Fibroblast of peridontal ligament (primary cell): ENCODE measurements around the gene ERFE.
"Not testable (repeated sequence)": the region's sequence is repeated elsewhere in the genome, so short reads cannot be mapped to it uniquely, and the experiment has no call there.

Source experiments
- DNase-seq: peaks from one replicate; pipeline ENCODE4 v3.0.0-alpha.2; 2010; ENCODE audit errors: extremely low read depth

The ERFE gene

DNA sequence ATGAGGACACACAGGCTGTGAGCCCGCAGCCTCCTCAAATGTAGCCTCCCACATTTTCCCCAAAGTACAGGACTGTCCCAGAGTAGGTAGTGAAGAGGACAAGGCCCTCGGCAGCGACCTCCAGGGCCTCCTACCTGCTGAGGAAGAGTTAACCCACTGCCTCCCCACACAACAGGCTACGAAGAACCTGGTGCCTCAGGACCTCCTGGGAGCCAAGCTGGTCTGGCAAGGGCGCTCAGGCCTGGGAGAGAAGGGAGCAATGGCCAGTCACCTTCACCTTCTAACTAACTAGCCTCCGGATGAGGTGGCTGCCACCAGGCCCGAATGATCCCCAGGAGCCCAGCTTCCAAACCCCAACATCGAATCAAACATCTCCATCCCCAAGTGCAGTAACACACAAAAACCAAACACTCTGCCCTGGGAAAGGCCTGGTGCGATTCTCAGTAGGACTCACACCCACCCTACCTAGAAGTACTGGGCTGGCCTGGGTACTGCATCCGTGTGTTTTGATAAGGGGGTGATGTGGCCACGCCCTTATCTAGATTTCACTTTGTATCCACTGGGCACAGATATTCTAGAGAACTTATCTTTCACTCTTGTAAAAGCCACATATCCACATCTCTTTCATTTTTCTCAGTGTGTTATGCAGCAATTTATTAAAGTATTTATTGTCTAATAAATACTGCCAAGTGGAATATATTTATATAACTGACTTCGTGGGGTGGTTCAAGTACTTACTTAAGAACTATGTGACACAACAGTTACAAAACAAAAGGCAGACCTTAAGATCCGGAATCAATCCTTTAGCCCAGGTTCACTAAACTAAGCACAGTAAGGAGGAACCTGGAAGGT is 9.7 kb downstream of the ERFE start:
- no peak for DNase-seq

DNA sequence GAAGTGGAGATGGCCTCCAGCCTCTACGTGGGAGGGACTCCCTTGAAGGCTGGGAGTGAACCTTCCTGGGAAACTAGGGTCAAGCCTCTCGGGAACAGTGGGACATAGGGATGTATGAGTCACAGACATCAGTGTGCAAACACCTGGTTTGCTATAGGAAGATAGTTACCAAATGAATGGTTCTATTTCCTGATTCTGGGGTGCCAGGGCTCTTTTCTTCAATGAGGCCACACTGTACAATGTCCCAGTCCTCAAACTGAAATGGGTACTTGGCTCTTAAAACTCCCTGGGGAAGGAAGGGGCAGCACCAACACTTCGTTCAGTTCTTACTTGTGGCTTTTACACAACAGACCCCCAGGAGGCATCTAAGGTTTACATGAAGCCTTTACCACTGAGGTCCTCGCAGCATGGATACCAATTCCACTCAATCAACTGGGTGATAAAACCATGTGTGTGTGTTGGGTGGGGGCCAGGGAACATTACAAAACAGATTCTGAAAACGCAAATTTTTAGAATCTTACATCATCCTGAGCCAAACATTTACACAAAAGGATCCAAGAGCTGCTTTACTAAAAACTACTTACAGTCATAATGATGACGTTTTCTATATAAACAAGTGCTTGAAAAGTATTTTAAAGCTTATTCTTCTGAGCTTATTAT is 10.4 kb downstream of the ERFE start:
- peak; percentile 99 for DNase-seq

DNA sequence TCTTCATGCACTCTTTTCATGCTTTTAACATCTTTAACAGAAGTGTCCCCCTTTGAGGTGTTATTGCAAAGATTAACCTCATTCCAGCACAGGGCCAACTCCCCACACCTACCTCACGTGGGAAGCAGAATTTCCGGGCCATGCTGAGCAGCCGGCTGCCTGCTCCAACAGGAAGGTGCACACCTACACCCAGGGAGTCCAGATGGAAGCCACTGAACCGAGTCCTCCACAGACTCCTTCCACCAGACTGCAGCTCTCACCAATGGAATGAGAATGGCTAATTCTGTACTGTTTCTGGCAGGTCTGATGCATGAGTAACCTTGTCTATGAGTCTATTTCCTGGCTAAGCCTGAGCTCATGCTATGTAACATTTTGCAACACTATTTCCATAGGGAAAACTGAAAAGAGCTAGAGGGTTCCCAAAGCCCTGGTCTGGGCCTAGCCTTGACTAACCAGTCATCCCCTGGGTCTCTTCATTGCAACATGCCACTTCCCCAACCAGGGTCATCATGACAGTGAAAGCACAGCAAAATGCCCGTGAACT is 11.0 kb downstream of the ERFE start:
- DNase-seq, result peak; percentile 99

DNA sequence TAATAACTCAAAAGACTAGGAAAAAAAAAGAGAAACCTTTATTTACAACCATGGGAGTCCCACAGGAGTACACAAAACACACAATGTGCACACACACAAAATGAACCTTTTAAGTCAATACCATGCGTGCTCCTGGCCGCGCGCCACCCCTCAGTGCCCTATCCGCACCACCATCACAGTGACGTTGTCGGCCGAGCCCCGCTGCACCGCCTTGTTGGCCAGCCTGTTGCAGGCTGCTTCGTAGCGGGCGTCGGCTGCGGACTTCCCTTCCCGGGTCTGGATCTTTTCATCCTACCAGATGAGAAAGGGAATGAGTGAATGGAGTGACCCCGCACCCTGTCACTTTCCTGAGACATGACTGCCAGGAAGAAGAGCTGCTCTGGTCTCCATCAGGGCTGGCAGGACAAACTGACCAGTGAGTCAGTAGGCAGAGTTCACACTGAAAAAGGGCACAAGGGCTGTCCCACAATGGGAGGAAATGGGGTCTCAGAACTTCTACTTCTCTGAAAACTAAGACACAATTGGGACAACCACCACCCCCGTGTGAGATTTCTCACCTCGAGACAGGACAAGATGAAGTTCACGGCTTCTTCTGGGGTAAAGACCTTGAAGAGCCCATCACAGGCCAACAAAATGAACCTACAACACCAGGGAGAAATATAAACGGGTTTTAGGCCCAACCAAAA is 11.8 kb downstream of the ERFE start:
- DNase-seq, result no peak

DNA sequence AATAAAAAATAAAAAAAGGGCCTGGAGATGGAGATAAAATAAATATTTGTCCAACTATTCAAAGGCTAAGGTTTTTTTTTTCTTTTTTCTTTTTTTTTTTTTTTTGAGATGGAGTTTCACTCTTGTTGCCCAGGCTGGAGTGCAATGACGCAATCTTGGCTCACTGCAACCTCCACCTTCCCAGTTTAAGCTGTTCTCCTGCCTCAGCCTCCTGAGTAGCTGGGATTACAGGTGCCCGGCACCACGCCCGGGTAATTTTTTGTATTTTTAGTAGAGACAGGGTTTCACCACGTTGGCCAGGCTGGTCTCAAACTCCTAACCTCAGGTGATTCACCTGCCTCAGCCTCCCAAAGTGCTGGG is 12.3 kb downstream of the ERFE start:
- DNase-seq, result not testable (repeated sequence)

DNA sequence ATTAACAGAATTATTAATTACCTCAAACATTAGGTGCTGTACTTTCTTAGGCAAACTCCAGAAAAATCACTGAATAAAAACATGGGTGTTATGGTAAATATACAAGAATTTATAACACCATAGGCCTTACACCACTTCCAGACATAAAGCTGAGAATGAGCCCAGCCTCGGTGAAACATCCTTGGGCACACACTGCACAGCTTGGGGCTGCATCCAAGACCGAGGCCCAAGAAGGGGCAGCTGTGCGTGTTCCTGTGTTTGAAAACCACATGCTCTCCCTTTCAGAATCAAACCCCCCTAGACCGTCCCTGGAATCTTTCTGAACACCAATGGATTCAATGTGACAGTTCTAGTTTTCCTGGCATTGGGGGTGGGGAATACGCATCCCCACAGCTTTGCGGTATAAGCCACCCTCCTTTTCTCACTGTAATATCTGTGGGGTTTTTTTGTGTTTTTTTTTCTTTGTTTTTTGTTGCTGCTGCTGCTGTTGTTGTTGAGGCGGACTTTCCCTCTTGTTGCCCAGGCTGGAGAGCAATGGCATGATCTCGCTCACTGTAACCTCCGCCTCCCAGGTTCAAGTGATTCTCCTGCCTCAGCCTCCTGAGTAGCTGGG is 12.9 kb downstream of the ERFE start:
- DNase-seq, result no peak

DNA sequence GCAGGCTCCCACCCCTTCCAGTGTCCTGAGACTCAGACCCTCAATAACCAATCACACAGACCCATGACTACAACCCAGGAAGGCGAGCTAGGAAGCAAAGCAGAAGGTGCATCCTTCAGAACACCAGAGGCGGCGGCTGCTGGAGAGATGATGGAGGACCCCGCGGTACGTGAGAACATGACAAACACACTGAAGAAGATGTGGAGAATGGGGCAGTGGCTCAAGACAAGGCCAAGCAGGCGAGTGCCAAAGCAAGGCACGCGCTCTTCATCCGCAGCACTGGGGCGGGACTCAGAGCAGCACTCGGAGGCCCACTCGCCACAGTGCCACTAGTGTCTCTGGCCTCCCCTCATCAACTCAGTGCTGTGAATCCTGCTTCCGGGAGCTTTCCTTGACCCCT is 13.7 kb downstream of the ERFE start:
- no peak for DNase-seq

DNA sequence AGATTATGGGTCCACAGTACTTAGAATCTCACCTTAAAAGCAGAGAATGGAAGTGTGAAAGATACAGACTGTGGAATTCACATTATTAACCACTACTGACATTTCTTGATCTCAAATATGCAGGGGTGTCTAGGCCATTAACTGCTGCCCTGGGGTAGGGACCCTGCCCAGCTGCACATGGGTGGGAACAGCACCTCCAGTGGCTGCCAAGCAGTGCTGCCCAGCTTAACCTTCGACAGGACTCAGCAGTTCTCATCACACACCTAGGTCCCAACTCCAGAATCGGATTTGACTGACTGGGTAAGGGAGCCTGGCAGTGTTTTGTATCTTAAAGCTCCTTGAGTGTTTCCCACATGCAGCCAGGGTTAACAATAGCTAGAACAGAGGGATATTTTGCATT is 14.9 kb downstream of the ERFE start:
- no peak for DNase-seq

DNA sequence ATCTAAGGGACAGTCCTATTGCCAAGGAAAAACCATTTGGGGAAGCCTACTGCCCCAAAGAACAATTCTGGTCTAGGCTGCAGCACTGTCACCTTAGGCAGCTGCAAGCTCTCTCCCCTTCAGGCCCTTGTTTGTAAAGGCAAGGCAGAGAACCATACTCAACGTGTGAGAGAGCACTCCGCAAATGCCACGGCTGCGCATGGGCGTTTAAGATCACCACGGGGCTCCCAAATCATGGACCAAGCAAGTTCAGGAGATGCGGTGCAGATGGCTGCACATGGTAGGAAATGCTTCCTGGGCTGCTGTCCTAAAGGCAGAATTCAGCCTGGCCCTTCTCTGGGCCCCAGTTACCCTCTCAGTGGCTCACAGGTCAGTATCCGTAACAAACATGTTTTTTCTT is 15.5 kb downstream of the ERFE start:
- no peak for DNase-seq

DNA sequence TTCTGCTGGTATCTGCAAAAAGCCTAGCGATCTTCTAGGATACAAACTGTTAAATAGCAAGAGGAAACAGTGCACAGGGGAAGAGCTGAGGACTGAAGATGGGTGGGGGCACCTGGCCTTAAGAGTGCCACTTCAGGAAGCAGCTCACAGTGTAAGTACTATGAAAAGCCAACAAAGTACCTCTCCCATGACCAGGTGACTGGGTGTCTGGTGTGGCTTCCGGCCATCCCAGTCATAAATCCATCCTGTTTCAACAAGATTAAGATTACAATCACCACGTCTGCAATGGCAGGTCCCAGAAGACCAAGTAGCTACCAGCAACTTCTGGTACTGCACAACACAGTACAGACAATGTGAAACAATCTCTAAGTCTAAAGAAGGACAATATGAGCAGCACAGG is 15.9 kb downstream of the ERFE start:
- no peak for DNase-seq

DNA sequence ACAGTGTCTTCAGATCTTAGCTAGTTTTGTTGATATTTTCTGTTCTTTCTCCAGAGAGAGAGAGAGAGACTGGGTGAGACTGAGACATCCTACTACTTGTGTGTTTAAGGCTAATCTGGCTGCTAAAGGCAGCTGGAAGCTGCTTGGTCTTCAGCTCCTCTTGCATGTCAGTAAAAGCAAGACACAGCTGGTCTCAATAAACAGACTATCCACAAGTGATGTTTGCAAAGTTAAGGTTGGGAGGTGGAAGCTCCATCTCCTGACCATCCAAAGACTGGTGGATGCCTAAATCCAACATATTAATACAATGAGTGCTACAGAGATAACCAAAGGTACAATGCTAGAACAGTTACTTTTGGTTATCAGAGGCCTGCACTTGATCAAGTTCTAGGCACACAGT is 17.8 kb downstream of the ERFE start:
- peak; percentile 91 for DNase-seq

DNA sequence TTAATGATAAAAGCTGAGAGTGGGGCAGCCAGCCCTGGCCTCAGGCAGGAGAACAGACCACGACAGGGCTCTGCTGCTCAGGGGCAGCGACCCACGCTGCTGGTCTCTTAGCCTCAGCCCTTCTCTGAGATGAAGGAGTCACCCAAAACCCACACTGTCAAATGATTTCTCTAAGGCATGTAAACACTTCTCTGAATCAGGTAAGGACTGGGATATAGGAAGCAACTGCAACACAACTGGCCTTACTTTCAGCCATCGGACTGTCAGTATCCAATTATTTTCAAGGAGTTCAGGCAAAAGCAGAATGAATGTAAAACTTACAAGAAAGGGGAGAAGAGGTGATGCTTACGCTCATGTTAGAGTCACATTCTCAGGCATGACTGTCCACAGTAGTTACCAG is 21.8 kb downstream of the ERFE start:
- no peak for DNase-seq

DNA sequence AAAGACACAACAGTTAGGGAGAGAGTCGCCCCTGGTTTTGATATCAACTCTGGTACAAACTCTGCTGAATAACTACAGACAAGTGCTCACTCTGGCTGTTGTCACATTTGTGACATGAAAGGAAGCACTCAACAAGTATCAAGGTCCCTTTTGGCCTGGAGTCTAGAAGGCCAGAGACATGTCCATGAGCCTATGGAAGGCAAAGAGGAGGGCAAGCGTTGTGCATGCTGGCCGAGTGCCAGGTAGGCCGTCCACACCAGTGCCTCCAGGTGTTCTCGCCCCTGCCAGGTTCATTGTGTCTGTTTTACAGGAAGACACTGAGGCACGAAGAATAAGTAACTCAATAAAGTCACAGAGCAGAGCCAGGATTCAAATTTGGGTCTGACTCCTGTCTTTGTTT is 23.6 kb downstream of the ERFE start:
- no peak for DNase-seq

DNA sequence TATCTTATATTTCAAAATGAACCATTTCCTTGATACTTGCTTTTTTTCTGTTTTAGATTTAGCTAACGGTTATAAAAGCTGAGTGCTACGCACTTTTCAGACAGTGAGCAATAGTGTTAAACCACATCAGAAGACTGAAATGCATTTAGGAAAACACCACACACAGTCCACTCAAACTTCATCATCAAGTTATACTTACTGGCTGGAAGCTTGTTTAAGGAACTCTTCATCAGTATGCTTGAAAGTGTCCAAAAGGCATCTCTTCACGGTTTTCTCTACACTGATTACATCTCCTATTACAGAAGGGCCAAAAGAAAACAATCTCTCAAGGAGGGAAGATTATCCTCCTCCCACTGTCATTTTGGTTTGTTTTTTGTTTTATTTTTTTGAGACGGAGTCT is 25.1 kb downstream of the ERFE start:
- DNase-seq, result peak; percentile 10

DNA sequence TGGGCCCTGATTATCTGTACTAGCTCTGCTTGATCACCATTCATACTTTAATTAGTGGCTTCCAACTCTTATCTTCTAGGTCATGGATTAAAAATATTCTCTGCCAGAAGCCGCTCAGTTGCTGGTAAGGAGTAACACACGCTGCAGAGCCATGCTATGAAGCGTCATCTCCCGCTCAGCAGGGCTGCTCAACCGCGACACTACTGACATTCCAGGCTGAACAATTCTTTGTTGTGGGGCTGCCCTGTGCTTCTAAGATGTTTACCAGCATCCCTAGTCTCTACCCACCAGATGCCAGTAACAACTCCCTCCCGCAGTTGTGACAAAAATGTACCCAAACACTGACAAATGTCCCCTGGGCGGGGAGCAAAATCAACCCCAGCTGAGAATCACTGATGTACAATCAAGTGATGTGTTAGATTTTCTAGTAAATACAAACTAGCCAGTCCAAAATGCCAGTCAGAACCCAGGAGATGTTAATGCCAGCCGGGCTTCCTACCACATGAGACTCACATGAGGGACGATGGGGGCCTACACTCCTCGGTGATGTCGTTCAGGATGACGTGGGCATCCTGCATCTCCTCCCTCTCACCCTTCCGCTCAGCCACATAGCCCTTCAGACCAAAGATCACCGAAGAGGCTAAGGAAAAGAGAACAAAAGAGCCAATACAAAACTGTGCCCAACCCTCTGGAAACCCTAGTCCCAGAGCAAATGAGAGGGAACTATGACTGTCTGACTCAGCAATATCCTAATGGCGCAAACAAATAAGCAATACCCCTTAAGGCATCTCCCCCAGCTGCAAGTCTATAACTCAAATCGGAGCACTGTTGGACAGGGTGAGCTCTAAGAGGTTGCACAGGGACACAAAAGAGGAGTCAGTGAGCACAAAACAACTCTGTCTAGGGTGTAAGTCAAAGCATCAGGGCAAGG is 29.1 kb downstream of the ERFE start:
- no peak for DNase-seq

DNA sequence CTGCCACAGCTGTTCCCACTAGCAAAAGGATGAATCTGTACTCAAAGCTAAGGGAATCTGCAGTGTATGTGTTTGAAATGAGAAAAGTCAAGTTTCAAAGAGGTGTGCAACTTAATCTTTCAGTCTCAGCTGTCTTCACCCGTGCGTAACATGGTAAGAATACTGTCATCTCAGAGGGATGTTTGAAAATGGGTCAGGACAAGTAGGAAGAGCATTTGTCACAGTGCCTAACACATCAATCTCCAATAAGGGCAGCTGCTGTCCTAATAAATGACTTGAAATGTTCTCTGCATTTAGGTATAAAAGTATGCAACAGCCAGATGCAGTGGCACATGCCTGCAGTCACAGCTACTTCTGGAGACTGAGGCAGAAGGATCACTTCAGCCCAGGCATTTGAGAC is 31.7 kb downstream of the ERFE start:
- no peak for DNase-seq

DNA sequence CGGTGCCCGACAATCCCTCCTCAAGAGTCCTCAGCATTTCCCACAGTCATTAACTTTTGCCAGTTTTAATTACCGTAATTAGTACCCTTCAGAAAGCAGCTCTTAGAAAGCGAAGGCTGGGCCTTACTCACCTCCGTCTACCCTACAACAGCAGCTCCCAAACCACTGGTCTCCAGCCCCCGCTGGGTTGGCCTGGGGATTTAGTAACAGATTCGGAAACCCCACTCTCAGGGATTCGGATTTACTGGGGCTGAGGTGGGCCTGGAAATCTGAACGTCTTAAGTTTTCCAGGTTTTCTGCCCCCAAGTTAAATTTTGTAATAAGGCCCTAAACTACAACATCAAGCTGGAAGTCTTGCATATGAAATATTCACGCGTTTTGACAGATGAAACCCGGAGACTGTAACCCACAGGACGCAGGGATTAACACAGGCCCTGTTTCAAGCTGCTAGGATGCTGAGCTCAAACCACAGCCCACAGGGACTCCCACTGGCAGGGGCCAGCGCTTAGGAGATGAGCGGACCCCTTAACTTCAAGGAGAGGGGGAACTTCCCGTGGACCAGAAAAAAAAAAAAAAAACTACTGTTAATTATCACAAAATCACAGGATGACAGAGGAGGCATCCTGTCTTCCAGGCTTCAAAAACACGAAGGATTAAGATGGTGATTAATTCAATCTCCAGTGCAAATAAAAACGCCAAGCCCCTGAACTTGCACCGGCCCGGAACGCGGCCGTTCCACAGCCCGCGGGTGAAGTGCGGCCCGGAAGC is 43.7 kb downstream of the ERFE start:
- peak; percentile 42 for DNase-seq

DNA sequence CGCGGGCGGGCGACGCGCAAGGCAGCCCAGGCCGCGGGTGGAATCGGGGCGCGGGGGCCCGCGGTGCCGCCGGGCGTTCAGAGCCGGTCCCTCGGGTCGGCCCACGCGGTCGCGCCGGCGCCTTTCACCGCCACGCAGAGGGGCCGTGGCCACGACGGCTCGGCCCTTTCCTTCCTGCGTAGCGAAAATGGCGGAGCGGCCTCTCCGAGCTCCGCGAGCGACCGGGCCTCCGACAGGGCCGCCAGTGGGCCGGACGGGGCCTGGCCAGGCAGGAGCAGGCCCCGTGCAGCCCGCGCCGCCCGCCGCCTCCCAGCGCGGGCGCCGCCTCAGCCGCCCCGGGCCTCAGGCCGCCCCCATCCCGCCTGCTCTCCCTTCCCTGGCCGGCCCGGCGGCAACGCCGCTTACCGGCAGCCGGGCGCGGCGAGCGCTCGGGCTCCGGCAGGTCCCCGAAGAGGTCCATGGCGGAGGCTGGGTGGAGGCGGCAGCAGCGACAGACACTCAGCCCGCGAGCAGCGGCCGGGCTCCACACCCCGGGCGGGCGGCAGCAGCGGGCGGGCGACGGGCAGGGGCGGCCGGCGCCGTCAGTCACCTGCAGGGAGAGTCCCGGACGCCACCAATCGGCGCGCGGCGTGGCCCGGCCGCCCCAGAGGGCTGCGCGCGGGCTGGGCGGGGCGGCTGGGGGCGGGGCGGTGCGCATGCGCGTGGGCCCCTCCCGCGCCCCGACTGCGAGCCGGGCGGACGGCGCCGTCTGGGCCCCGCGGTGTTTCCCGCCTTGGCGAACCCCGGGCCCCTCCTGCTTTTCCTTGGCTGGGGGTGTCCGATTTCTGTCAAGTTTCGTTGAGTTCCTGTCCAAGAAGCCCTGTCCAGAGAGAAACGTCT is 44.6 kb downstream of the ERFE start, which contains the start of gene ILKAP:
TSS of gene ILKAP (minus strand) at position 602 of the 879 bp plus-strand sequence. CDS start at position 460, 142 bp downstream.
- peak; percentile 64 for DNase-seq
